ENCODE measurements around the gene ZC3H6.
"Not testable (repeated sequence)": the region's sequence is repeated elsewhere in the genome, so short reads cannot be mapped to it uniquely, and the experiment has no call there.

ZC3H6 gene

DNA sequence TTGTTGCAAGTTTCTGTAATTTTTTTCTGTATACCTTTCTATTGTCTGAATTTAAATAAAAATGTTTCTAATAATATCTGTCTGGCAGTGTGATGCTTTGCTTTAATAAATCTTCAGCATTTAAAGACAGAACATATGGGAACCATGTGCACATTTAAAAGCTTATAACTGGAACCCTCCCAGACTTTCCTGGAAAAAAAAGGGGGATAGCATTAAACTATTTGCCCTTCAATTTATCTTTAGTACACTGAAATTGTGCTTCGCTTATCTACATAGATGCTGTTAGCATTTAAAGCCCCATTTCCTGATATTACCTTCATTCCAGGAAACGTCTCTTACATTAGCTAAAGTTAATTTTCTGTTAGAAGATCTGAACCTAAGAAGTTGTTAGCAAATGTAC is 64.6 kb downstream of the ZC3H6 start:
- DNase-seq: no peak

DNA sequence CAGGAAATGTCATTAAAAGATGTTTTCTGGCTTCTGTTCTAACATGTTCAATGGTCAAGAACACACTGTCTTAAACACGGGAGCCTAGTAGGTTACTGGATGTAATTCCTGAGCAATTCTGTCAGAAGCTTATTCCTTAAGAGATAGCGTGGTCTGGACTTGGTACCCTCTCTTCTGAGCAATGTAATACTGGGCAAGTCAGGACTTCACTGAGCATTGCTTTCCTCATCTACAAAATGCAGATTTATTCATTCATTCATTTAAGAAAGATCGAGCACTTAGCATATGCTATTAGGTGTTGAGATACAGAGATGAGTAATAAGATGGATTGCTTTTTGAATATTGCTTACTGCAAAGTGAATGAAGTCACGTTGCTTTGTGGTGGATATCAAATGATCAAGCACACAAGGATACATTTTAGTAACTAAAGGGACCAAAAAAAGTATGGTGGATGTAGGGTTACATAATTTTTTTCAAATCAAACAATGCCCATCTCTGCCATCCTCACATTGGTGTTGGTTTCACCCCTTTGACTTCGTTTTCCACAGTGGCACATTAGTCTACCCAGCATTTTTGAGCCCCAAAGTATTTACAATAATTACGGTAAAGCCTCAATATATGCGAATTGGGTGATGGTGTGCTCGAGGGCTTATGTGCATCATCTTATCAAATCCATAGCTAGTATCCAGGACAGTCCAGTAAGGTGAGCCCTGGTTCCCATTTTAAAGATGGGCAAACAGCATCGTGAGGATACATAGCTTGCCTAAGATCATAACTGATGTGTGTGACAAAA is 65.3 kb downstream of the ZC3H6 start:
- DNase-seq: no peak

DNA sequence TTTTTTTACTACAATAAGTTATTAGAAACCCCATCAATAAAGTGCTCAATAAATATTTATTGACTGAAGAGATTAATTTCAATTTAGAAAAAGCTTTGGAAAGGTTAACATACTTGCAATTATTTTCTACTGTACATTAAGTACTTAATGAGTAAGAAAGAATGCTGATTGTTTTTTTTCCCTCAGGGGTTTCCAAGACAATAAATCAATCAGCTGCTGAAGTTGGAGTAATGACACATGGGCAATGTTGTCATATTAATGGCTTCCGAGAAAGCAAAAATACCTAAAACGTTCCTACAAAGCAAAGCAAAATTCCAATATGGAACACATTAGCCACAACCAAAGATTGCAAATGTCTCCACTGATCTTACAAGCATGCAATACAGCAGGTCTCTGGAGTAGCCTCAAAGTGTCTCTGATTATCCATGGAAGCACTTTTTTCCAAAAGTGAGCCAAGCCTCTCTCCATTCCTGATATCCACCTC is 66.7 kb downstream of the ZC3H6 start:
- DNase-seq: no peak

DNA sequence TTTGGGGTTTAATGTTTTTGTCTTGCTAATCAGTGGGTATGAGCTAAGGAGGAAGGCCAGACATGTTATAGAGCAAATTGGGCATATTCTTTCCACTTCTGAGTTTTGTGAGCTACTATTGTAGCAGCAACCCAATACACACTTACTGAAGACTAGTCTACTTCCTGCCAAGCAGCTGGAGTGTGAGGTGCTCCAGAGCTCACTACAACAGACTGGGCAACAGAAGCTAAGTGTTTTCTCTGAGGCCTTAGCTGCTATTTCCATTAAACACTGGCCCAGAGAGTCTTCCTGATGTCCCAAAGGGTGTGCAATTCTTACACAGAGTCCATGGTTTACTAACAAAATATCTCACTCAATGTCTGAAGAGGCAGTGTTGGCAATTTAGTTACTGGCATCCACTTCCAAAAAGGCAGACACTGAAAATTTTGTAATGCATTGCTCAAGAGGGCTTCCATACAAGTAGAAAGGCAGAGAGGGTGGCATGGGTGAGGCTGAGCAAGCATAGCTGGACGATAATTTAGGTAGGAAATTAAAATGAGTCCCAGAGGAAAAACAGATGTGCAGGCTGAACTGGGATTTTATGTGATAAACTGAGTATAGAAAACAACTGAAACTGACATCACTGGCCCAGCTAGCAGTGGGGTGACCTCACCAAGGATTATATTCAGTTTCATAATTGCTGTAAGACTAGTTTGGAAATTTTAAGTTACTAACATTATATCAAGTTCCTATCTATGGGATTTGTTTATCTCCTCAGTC is 68.6 kb downstream of the ZC3H6 start:
- DNase-seq: no peak

DNA sequence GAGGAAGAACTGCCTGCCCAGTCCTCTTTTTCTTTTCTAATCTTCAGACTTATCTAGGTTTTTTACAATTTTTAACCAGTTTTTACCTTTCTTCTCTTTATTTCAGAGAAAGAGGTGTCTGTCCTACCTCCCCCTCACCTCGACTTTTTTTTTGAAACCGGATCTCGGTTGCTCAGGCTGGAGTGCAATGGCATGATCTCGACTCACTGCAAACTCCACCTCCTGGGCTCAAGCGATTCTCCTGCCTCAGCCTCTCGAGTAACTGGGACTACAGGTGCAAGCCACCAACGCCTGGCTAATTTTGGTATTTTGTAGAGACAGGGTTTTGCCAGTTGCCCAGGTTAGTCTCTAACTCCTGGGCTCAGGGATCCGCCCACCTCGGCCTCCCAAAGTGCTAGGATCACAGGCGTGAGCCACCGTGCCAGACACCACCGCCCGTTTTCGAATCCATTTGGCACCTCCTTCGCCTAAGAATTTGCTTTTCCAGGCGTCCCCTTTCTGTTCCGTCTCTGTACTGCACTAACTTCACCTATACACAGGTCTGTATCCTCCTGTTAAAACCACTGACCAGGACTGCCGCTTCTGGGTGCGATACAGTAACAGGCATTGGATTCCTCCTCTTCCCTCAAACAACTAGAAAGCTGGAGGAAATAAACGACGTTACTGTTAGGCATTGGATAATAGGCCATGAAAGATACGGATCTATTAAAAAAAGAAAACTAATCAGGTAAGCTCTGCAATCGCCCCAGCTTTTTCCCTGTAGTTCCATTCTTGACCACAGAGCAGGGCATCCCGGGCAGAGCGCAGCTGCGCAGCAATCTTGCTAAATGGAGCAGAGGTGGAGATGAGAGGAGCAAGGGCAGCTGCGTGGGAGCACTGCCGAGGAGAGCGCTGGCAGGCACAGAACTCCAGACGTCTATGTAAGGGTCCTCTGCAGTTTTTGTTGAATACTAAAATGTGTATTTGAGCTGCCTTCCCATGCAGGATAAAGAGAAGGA is 69.9 kb downstream of the ZC3H6 start:
- no peak for DNase-seq

DNA sequence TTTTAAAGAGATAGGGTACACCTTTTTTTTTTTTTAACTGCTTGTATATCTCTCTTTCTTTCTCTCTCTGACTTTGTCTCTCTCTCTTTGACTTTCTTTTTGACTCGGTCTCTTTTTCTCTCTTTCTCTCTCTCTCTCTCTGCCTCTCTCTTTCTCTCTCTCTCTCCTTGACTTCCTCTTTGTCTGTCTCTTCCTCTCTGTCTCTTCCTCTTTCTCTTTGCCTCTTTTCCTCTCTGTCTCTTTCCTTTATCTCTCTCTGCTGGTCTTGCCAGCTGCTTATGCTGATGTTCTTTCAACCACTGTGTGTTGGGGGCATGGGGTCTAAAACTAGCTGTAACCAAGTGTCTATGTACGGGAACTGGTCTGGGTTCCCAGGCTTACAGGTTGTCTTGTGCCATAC is 76.9 kb downstream of the ZC3H6 start:
- not testable (repeated sequence) for DNase-seq

DNA sequence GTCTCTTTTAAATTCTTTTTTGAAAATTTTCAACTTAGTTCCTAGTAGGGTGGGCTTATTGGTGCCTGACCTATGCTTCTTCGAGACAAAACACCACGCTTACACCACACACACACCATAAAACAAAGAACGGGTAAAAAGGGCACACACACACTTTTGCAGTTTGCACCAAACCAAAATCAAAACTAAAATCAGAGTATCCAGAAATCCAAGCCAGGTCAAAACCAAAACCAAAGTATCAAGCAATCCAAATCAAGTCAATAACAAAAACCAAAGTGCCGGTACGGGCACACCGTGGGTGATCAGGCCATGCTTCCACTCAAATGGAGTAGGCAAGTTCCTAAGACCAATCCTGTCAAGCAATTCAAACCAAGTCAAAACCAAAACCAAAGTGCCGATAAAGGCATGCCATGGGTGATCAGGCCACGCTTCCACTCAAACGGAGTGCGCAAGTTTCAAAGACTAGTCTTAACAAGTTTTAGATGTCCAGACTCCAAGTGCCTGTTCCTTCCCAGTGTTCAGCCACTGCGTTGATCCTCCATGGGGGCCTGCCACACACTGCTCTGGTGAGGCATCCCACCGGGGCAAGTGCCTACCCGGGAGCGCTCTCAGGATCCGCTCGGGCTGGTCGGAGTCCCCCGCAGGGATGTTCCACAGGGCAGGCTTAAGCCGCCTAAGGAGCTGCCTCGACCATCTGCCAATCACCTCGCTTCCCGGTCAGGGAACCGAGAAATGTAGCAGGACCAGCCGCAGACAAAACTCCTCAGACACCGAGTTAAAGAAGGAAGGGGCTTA is 77.6 kb downstream of the ZC3H6 start:
- DNase-seq: not testable (repeated sequence)

DNA sequence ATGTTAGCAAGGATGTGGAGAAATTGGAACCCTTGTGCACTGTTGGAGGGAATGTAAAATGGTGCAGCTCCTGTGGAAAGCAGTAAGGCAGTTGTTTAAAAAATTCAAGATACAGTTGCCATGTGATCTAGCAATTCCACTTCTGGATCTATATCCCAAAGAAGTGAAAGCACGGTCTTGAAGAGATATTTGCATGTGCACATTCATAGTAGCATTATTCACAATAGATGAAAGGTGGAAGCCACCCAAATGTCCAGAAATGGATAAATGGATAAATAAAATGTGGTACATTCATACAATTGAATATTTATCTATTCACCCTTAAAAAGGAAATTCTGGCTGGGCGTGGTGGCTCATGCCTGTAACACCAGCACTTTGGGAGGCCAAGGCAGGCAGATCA is 78.9 kb downstream of the ZC3H6 start:
- DNase-seq: not testable (repeated sequence)

DNA sequence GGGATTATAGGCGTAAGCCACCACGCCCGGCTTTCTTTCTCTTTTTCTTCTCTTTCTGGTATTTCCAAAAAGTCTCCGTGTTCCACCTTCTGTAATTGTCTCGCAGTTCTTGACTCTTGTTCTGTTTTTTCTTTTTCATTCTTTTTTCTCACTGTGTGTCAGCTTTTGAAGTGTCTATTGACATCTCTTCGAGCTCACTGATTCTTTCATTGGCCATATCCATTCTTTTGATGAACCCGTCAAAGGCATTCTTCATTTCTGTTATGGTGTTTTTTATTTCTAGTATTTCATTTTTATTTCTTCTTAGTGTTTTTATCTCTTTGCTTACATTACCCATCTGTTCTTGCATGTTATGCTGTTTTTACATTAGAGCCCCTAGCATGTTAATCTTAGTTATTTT is 84.7 kb downstream of the ZC3H6 start:
- DNase-seq: not testable (repeated sequence)

Measured in central memory CD4-positive, alpha-beta T cell (primary cell).